ENCODE data around the gene TXLNB.
"Not testable (repeated sequence)": the region's sequence is repeated elsewhere in the genome, so short reads cannot be mapped to it uniquely, and the experiment has no call there.

TXLNB gene

DNA sequence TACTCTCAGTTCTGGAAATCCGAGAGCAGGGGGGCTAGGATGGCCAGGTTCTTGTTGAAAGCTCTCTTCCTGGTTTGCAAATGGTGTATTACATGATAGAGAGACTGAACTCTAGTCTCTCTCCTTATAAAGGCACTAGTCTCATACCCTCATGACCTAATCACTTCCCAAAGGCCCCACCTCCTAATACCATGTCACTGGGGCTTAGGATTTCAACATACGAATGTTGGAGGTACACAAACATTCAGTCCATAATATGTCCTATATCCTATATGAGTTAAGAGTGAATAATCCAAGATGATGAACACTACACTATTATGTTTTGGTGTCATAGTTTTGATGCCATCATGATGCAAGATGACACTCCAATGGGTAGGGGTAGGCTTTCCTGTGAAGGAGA lies 20.0 kb upstream of the TXLNB start:
- no peak for DNase-seq (ENCODE audit: low read depth in 2 of 2)

DNA sequence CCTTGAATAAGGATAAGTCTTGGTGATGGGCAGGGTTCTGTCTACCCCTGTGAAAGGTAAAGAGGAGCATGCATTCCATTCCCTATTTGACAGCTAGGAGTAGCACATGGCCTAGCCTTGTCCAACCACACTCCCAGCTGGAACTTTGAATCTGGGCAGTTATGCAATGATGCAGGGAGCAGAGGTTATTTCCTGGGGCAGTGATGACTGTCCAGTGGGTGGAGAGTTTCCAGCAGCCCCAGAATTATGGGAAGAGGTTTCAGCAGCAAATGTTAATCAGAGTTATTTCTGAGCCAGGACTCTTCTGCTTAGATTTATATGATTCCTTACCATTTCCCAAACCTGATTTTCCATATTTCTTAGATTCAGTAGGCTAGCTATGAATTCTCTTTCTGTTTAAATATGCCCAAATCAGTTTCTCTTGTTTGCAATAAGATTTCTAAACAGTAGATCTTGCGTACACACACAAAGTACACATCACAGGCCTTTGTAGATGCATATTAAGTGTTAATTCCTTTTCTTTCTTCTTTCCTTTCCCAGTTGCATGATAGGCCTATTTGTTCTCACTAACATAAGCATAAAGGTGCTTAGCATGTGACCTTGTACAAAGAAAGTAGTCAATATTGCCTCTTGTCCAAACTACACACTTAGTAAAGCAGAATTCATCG lies 17.3 kb upstream of the TXLNB start:
- DNase-seq (ENCODE audit: low read depth in 2 of 2): no peak

DNA sequence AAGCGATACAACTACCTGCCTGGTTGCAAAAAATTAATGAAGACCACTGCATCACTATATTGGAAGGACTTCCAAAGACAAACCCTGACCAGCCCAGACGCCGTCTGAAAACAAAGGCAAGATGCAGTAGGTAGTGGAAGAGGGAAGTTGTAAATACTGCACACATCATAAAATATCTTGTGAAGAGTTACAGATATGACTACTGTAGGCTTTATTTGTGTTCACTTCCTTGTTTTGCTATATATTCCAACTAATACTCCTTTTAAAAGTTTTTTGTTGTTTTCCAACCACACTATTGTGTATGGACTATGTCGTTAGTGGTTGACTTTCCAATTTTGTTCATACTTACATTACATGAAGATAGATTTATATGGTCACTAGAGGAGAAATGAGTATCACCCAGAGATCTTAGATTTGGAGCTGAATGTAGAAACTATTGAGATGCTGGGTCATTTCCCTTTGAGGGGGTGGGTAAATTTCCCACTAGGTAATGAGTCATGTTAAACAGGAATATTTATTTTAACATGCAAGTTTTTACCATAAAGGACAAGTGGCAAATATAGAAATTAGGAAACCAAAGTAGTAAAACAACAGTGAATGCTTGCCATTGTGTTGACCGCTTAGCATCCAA lies 16.6 kb upstream of the TXLNB start:
- DNase-seq (ENCODE audit: low read depth in 2 of 2): no peak

DNA sequence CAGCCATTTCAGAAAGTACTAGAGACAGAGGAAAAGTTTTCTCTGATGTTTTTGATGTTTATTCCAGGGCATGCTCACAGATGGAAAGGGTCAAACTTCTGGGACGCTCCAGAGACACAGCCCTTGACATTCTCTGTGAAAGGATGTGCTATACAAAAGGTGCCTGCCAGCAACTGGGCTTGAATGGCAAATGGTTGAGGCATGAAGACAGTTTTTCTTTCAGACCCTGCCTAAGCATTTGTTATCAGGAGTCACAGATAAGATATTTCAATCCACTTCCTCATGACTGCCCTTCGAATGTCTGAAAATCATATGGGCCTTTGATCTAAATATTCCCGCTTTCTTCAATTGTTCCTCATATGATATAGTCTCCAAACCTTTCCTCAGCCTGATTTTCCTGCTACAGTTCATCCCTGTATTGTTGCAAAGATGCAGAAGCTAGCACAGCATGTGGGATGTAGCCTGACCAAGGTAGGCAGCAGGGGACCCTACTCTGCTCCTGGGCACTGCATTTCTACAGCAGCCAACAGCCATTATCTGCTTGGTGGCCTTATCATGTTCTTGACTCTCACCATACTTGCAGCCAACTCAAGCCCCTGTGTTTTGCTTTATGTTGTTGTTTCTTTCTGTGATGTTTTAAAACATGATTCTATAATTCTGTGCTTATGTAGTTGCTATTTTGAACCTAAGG lies 14.6 kb upstream of the TXLNB start:
- no peak for DNase-seq (ENCODE audit: low read depth in 2 of 2)

DNA sequence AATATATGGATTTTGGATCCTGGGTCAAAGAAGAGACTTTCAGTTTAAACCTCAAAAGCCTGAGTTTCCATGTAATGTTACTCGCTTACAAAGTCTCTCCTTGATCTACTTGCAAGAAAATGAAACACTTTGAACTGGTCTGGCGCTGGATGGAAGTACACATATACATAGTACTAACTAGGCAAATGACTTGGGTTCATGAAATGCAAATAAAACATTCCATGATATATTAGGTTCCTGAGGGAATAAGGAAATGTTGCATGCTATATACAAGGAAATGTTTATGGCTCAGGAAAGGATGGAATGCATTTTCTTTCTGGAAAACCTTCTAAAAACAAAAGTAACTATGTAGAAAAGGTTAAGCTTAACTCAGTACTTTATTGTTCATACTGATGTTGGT lies 11.4 kb upstream of the TXLNB start:
- no peak for DNase-seq (ENCODE audit: low read depth in 2 of 2)

DNA sequence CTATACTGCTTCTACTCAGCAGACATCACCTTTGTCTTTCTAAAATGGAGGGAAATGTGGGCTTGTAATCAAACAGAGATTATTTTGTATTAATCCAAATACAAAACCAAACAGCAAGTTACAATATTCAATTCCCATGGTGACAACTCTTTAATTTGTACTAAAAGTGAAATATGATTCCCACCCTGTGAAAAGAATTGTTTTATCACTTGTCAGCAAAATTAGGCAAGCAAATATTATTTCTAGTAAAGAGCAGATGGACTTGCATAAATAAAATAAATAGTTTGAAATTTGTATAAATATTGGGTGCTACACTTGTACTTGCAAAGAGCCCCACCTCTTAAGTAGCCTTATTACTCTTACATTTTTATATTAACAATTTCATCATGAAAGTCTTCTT lies 6.1 kb upstream of the TXLNB start:
- no peak for DNase-seq (ENCODE audit: low read depth in 2 of 2)

DNA sequence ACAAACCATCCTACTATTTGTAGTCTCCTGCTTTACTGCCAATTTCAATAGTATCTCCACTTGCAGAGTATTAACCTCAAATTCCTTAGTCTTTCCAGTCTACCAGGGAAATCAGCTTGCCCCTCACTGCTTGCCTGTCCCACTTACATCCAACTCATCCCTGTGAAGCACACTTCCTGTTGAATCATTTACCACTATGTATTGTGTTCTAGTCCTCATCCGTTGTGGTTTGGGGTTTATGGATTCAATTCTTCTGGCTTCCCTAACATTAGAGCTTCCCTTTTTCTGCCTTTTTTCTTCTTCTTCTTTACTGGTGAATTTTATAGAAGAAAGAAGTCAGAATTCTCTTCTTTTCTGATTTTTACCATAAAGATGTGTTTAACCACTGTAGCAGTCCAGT lies 5.1 kb upstream of the TXLNB start:
- DNase-seq (ENCODE audit: low read depth in 2 of 2): no peak

DNA sequence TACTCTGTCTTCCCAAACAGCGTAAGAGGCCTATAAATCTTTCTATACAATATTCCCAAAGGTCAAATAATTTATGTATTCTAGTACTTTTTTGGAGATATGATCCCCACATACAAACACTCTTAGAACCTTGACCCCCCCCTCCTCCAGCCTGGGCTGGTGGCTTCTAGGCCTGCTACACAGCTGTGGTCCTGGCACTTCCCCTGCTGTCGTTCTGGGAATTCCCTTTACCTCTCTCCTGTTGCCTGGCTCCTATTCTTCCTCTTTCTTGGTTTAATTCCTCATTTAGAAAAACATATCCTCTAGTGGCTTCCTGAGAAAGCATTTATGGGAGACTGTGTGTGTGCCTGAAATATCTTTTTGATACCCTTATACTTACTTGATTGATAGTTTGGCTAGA lies 4.1 kb upstream of the TXLNB start:
- no peak for DNase-seq (ENCODE audit: low read depth in 2 of 2)

DNA sequence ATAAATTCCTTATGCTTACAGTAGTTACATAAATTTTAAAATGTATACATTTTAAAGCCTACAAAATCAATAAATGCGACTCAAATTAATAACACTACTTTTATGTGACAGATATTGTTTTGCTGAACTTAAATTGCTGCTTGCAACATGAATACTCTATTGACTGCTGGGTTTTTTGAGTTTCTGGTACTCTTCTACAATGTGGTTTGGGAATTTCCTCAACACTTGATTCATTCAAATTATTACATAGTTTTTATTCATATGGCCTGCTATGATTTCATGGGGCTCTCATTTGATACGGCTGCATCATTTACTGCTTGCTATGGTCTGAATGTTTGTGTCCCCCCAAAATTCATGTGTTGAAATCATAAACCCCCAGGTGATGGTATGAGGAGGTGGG lies 2.3 kb upstream of the TXLNB start:
- DNase-seq (ENCODE audit: low read depth in 2 of 2): no peak

DNA sequence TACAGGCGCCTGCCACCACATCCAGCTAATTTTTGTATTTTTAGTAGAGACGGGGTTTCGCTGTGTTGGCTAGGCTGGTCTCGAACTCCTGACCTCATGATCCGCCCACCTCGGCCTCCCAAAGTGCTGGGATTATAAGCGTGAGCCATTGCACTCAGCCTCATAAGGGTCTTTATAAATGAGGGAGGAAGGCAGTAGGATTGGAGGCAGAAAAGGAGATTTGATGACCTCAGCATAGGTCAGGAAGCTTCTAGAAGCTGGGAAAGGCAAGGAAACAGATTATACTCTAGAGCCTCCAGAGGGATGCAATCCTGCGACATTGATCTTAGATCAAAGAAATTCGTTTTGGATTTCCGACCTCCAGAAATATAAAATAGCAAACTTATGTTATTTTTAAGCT lies 1.4 kb upstream of the TXLNB start:
- DNase-seq (ENCODE audit: low read depth in 2 of 2): not testable (repeated sequence)

DNA sequence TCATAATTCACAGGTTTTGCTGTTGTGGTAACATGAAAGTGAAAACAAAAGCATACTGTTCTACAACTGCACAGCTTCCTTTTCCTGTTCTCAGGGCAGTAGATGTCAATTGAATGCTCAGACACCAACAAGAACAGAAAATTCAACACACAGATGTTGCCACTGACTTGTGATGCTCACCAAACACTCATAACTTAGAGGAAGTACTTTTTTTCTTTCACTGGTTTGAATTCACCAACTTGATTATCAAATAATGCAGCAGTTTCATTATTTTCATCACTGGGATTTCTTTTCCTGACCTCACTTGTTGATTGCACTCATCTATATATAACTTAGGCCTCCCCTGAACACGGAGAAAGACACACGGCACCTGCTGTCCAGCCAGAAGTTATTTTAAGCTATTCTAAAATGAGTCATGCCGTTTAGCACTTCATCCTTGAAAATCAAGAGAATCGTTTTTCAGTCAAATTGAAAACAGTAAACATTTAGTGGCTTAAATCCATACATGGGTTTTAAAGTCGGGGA lies 949 bp downstream of the TXLNB start:
- no peak for DNase-seq (ENCODE audit: low read depth in 2 of 2)

DNA sequence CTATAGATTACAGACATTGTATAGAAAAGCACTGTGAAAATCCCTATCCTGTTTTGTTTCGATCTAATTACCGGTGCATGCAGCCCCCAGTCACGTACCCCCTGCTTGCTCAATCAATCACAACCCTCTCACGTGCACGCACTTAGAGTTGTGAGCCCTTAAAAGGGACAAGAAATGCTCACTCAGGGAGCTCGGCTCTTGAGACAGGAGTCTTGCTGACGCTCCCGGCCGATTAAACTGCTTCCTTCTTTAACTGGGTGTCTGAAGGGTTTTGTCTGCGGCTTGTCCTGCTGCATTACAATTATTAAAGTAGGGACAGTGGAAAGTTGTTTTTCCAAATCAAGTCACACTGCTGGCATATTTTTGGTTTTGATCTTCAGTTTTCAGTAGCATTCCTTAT lies 2.6 kb downstream of the TXLNB start:
- DNase-seq (ENCODE audit: low read depth in 2 of 2): no peak

DNA sequence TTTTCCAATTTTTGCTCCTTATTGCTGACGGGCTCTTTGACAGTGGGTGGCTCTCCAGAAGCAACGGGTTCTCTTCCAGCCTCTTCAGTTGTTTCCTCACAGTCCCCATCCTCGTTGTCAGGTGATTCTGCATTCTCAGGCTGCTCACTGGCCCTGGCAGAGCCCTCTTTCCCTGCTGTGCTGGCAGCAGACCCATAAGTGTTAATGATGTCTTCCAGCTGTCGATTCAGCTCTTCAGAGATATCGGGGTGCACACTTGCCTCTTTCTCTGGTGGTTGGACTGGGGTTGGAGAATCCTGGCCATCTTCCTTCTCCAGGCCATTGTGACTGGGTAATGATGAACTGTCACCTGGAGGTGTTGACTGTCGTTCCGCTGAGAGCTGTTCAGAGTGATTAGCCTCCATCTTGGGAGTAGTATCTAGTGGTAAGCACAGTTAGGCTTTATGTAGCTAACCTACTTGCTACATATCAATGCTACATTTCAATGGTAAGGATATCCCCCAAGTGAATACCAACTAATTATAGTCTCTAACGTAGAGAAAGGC lies 3.2 kb downstream of the TXLNB start:
- no peak for DNase-seq (ENCODE audit: low read depth in 2 of 2)

DNA sequence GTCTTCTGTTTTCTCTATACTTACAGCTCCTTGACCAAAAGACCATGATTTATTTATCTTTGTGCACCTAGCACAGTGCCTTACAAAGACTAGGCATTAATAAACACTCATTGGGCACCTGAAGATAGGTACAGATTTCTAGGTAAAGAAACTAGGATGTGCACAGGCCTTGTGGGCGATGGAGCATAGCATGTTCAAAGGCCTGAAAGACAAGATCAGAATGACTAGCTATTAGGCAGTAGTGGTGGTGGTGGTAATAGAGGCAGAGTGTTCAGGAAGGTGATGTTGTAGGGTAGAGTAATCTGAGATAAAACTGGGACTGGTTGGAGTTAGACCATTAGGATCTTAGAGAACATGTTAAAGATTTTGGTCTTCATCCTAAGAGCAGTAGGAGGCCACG lies 3.9 kb downstream of the TXLNB start:
- no peak for DNase-seq (ENCODE audit: low read depth in 2 of 2)

DNA sequence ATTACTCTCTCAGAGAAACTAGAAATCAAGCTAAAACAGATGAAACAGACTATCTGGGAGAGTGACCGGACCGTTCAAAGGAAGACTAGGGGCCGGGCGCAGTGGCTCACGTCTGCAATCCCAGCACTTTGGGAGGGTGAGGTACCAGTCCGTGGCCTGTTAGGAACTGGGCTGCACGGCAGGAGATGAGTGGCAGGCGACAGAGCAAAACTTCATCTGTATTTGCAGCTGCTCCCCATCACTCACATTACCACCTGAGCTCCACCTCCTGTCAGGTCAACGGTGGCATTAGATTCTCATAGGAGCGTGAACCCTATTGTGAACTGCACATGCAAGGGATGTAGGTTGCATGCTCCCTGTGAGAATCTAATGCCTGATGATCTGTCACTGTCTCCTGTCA lies 5.4 kb downstream of the TXLNB start:
- DNase-seq (ENCODE audit: low read depth in 2 of 2): not testable (repeated sequence)

DNA sequence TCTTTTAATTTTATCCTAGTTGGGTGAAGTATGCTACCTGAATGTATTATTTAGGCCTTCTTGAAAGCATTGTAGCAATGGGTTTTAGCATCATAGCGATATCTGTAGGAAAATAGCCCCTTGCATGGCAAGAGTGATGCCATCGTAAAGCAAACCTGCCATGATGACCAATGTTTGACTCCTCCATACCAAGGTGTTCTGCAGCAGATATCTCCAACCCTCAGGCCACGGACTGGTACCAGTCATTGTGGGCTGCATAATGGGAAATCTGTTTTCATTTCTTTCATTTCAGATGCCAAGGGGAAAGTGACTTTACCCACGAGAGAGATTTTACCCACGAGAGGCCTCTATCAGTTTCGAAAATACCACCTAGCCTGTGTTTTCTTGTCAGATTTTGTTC lies 6.2 kb downstream of the TXLNB start:
- no peak for DNase-seq (ENCODE audit: low read depth in 2 of 2)

DNA sequence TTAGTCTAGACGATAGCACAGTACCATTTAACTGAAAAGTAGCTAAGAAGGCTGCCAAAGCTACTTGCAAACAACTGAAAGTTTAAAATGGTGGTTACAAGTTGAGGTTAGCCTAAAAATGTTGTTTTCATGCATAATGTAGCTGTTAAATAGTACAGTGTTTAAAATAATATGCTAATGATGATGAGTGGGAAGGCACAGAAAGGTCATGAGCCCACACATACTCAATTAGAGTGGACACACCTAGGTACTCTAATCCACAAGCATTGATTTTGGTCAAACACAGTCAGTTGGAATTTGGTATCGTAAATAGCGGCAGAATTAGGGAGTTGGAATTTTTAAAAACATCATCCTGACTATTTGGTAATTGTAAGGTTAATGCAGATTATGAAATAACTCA lies 7.0 kb downstream of the TXLNB start:
- DNase-seq (ENCODE audit: low read depth in 2 of 2): no peak

DNA sequence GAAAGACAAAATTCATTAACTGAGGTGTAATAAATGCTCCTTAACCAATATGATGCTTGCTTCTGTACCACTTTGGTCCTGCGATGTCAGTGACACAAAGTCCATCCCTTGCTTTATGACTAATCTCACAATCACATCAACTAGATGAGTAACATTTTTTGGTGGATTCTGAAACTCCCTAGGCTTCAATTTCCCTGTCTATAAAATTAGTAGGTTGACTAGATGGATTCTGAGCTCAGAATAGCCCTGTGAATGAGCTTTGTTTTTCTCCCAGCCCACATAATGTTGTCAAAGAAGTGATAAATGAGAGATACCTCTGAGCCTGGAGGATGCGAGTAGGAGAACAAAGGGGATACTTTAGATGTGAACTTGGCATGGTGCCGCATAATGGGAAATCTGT lies 9.1 kb downstream of the TXLNB start:
- no peak for DNase-seq (ENCODE audit: low read depth in 2 of 2)

DNA sequence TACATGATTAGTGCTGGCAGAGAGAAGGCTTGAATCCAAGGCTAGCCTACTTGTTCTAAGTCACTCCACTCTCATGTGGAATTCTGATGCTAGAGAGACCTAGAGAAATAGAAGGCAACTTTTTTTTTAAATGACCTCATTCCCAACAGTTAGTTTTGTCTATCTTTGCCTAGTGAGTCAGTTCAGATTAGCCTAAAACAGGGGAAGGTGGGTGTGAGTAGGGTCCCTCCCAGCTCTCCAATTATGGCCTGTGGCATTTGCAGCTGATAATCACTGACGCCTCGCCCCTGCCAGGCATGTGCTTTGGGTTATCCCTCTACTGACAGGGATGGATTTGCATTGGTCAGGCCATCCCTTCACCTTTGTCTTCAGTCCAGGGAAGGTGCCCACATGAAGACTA lies 13.6 kb downstream of the TXLNB start:
- no peak for DNase-seq (ENCODE audit: low read depth in 2 of 2)

DNA sequence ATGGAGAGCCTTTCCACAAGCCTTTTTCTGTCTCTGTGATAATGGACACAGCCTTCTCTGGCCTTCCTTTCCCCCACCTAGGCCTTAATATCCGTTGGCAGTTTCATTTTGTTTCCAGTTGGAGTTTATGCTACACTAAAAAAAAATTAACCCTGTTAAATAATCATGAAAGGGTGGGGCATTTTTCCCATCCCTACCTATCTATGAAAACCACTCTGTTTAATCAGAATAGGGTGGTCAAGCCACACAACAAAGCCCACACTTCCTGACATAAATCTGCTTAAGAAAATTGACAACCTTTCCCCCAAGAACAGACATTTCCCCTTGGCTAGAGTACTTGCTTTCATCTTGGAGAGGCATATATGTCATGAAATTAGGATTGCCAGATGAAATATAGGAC lies 14.2 kb downstream of the TXLNB start:
- no peak for DNase-seq (ENCODE audit: low read depth in 2 of 2)

DNA sequence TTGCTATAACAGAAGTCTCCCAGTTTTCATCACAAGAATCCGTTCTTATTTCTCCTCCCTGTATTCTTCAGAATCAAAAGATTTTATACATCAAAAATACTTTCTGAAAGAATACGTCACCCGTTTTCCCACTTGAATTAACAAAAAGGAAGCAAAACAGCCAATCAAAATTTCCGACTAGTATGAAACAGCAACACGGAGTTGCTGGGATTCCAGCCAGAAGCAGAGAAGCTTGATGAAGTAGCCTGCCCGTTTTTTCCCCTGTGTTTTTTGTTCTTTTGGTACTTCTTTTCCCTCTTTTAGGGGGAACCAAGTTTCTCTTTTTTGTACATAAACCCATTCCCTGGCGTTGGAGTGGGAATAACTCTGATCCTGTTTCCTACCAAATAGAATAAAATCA lies 14.6 kb downstream of the TXLNB start:
- no peak for DNase-seq (ENCODE audit: low read depth in 2 of 2)

DNA sequence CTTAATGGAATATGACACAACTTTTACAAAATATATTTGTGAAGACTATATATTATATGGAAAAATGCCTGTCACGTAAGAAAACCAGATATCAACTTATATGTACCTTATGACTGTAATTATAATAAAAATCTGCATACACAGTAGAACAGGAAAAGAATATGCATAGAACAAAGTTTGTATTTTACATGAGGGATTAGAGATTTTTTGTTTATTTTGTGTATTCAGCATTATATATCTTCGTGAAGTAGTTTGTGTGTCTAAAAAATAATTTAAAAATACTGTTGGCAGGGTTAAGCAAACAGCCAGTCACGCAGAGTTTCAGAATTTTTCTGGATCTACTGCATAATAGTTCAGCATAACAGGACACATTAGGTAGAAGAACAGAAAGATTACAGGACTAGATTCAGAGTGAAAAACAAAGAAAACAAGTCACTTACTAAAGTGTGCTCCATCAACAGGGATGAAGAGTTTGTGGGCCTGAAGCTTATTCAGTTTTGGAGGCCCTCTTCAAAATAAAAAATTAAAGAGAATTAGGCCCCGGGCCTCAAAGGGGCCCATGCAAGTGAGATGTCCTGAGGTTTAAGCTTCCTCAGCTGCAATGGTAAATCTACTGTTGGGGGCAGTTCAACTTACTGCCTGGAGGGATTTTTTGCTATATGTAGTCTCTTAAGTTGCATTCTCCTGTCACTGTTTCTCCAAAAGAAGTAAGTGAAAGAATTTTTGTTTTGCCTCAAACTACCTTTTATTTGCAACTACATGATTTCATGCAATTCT lies 16.3 kb downstream of the TXLNB start:
- DNase-seq (ENCODE audit: low read depth in 2 of 2): no peak
